ENCODE data around the gene DCAKD.

- no peak for TF ChIP-seq CTCF (IDR thresholded peaks at IDR 0.05)
- no peak for TF ChIP-seq ZFX (IDR thresholded peaks at IDR 0.05; ENCODE audit: borderline replicate concordance)
These were observed 36.5 kb upstream of the DCAKD start for GRCh38 chr17:45087978-45088377.

Measured in 22Rv1 (cell line).